Body of pancreas (tissue), 4 donors: ENCODE data around the gene TCF12. TPM values are rescaled to one million over a fixed set of nuclear protein-coding genes. Genes with fewer than 3 reads are reported as not detected.

Source experiments
- ATAC-seq: fragments of 150-250 bp; one replicate; pipeline ENCODE4 v1.9.1; 2016
- DNase-seq, 4 donors: peaks; one replicate each; pipeline ENCODE4 v3.0.0-alpha.2; 2019
- H3K27ac ChIP-seq, 4 donors: fragments of 200-600 bp; sonication (generic); 1 replicate in 3 of 4; 2 replicates in 1 of 4; pipeline versions ENCODE4 v1.5.1 to v1.6.1; 2016 to 2019; ENCODE audit warnings: mild to moderate bottlenecking in 1 of 4, mixed read lengths in 1 of 4, moderate library complexity in 1 of 4
- H3K27me3 ChIP-seq, 2 donors: fragments of 200-600 bp; sonication (generic); one replicate each; pipeline ENCODE4 v1.6.0; 2016; ENCODE audit warnings: mild to moderate bottlenecking in 1 of 2
- H3K36me3 ChIP-seq, 2 donors: fragments of 200-600 bp; sonication (generic); replicated peaks in 1 of 2; 2 replicates each; pipeline ENCODE4 v1.5.1; 2016; ENCODE audit warnings: low read depth in 2 of 2; ENCODE audit not compliant: insufficient read depth in 1 of 2
- H3K4me1 ChIP-seq: fragments of 200-600 bp; sonication (generic); one replicate; pipeline ENCODE4 v1.6.0; 2016
- H3K4me3 ChIP-seq, 2 donors: fragments of 200-600 bp; sonication (generic); 1 replicate in 1 of 2; 2 replicates in 1 of 2; pipeline ENCODE4 v1.5.1; 2016 to 2019
- H3K9me3 ChIP-seq, 3 donors: fragments of 200-600 bp; sonication (generic); 1 replicate in 2 of 3; 2 replicates in 1 of 3; pipeline ENCODE4 v1.5.1; 2016
- CTCF ChIP-seq, 7 experiments: fragments of 450-650 bp in 4 of 7; fragments of 200-600 bp in 3 of 7; sonication (generic) in 3 of 7; IDR thresholded peaks; one replicate each; pipeline ENCODE4 v1.5.1; 2016 to 2019; ENCODE audit warnings: antibody characterized with exemption in 7 of 7
- POLR2A ChIP-seq, 3 donors: fragments of 450-650 bp; IDR thresholded peaks; one replicate each; pipeline ENCODE4 v1.6.1; 2016; ENCODE audit warnings: antibody characterized with exemption in 3 of 3, mild to moderate bottlenecking in 2 of 3
- WGBS, 2 donors: methylation state at CpG; one replicate each; pipeline ENCODE4 v1.1.5; 2017; 5-methylcytosine and 5-hydroxymethylcytosine counted together
- intact Hi-C: fragments of 100-400 bp; cut with DNase I; formaldehyde crosslinking; loops from one replicate; pipeline ENCODE4 v1.15.1; 2023
- total RNA-seq, 2 donors: library from RNA; depleted of rRNA; stranded (reverse); fragments of >200 nt; gene quantifications; one replicate each; pipeline ENCODE4 v1.1.0, GENCODE V29; 2016

The TCF12 gene
- total RNA-seq, 2 donors from 2014 or later: 27.2 to 49.4 TPM

GRCh38 chr15:56972016-56972415, 53.6 kb downstream of the TCF12 start:
- H3K36me3 ChIP-seq: no peaks in the 10 kb centered on the region
- peaks cover 25% of the 10 kb centered on the region for H3K4me1 ChIP-seq
- no peak for TF ChIP-seq CTCF (IDR thresholded peaks at IDR 0.05)
- TF ChIP-seq POLR2A (IDR thresholded peaks at IDR 0.05): no peak
- H3K27ac ChIP-seq: no peak overlapping the region
- 62 to 63% methylated on average over 3 of the region's 3 CpGs for WGBS, 2 donors
- no peak for DNase-seq
- no peak for ATAC-seq
- intact Hi-C loops: no loop called here
- H3K4me3 ChIP-seq: no peak overlapping the region
- H3K9me3 ChIP-seq: no peaks in the 10 kb centered on the region
- no peaks in the 10 kb centered on the region for H3K27me3 ChIP-seq

- Histone ChIP-seq H3K9me3 (no peaks in the 10 kb centered on the region), H3K4me3 (no peak overlapping the region), H3K27ac (no peak overlapping the region), H3K36me3 (no peaks in the 10 kb centered on the region), H3K27me3 (no peaks in the 10 kb centered on the region), H3K4me1 (peaks cover 22% of the 10 kb centered on the region)
- intact Hi-C loops: no loop called here
- ATAC-seq (no peak), DNase-seq (no peak)
- TF ChIP-seq CTCF (IDR thresholded peaks at IDR 0.05) (no peak), POLR2A (IDR thresholded peaks at IDR 0.05) (no peak)
- 76 to 90% methylated on average over 1 of the region's 1 CpG for WGBS, 2 donors
These were observed 54.0 kb downstream of the TCF12 start for GRCh38 chr15:56972426-56972825.

DNA sequence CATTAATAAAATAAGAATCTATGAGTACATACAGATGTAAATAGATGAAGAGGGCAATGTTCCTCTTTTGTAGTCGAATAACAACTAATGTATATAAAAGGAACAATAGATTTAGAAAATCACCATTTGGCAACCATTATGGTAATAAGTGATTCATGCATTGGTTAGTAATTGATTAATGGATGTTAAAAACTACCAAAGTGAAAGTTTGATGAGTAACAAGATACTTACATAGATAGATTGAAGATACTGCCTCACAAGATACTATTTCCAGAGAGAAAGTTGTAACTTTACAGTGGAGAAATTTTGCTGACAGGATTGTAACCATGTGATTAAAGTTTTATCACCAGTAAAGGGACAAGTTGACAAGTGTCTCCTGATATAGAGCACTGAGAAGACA, 55.0 kb downstream of the TCF12 start:
- 78 to 97% methylated on average over 1 of the region's 1 CpG for WGBS, 2 donors
- Histone ChIP-seq H3K9me3 (no peaks in the 10 kb centered on the region), H3K27me3 (no peaks in the 10 kb centered on the region), H3K27ac (no peak overlapping the region), H3K36me3 (no peaks in the 10 kb centered on the region), H3K4me1 (peaks cover 15% of the 10 kb centered on the region), H3K4me3 (no peak overlapping the region)
- DNase-seq (no peak), ATAC-seq (no peak)
- no peak for TF ChIP-seq POLR2A (IDR thresholded peaks at IDR 0.05)
- no peak for TF ChIP-seq CTCF (IDR thresholded peaks at IDR 0.05)
- intact Hi-C loops: no loop called here

DNA sequence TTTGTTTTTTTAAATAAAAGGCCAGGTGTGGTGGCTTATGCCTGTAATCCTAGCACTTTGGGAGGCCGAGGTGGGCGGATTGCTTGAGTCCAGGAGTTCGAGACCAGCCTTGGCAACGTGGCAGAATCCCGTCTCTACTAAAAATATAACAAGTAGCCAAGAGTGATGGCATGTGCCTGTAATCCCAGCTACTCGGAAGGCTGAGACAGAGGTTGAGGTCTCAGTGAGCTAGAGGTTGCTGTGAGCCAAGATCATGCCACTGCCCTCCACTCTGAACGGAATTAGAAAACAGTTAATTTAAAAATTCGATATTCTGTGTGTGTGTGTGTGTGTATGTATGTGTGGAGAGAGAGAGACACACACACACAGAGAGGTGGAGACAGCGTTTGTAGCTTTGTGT, 58.8 kb downstream of the TCF12 start:
- peaks cover 9% of the 10 kb centered on the region for H3K4me1 ChIP-seq
- H3K4me3 ChIP-seq: no peak overlapping the region
- WGBS, 2 donors: 85 to 91% methylated on average over 9 of the region's 9 CpGs
- TF ChIP-seq POLR2A (IDR thresholded peaks at IDR 0.05) (no peak), CTCF (IDR thresholded peaks at IDR 0.05) (no peak)
- H3K36me3 ChIP-seq: no peaks in the 10 kb centered on the region
- ATAC-seq (no peak), DNase-seq (no peak)
- no peaks in the 10 kb centered on the region for H3K9me3 ChIP-seq
- no peaks in the 10 kb centered on the region for H3K27me3 ChIP-seq
- no peak overlapping the region for H3K27ac ChIP-seq
- intact Hi-C loops: no loop called here

GRCh38 chr15:56978898-56979662, 60.6 kb downstream of the TCF12 start:
- H3K36me3 ChIP-seq: no peaks in the 10 kb centered on the region
- H3K27ac ChIP-seq: no peak overlapping the region
- DNase-seq: no peak
- TF ChIP-seq CTCF (IDR thresholded peaks at IDR 0.05) (no peak), POLR2A (IDR thresholded peaks at IDR 0.05) (no peak)
- no peak overlapping the region for H3K4me3 ChIP-seq
- WGBS, 2 donors: 78 to 81% methylated on average over 2 of the region's 2 CpGs
- no peaks in the 10 kb centered on the region for H3K27me3 ChIP-seq
- intact Hi-C loops: no loop called here
- no peak for ATAC-seq
- H3K9me3 ChIP-seq: no peaks in the 10 kb centered on the region
- H3K4me1 ChIP-seq: peaks cover 9% of the 10 kb centered on the region
